B cell (primary cell): ENCODE results near the gene TTPAL. TPM values are rescaled to one million over a fixed set of nuclear protein-coding genes. Genes with fewer than 3 reads are reported as not detected.

ENCODE experiments used
- ATAC-seq: fragments of 200-7000 bp; cut with Tn5 transposase; one replicate; pipeline ENCODE4 v1.10.0; 2021; ENCODE audit warnings: low read depth, mild to moderate bottlenecking, moderate number of reproducible peaks, moderate library complexity
- CTCF ChIA-PET: fragments of 350-600 bp; sonication (Branson Sonifier 250); formaldehyde crosslinking; loops from one replicate; lab custom pipeline; 2021; ENCODE audit warnings: antibody characterized with exemption, inconsistent platforms; lab: Charles Lee
- POLR2A ChIA-PET: fragments of 350-600 bp; sonication (Branson Sonifier 250); formaldehyde crosslinking; loops from one replicate; lab custom pipeline; 2021; ENCODE audit warnings: antibody characterized with exemption; lab: Charles Lee
- DNase-seq: peaks from one replicate; pipeline ENCODE4 v3.0.0; 2013
- H2AFZ ChIP-seq: 2 replicates; pipeline ENCODE4 v1.6.1; 2012; ENCODE audit warnings: mild to moderate bottlenecking, low read depth, low read length; ENCODE audit not compliant: insufficient read depth, poor library complexity, severe bottlenecking
- H3K27ac ChIP-seq, 2 donors: 1 replicate in 1 of 2; 2 replicates in 1 of 2; pipeline ENCODE4 v1.5.1; 2012 to 2013; ENCODE audit warnings: low read length in 2 of 2, mild to moderate bottlenecking in 2 of 2, moderate library complexity in 1 of 2
- H3K27me3 ChIP-seq, 4 experiments: fragments of 200-600 bp in 1 of 4; sonication (generic) in 1 of 4; replicated peaks in 1 of 4; 1 replicate in 2 of 4; 2 replicates in 2 of 4; pipeline versions ENCODE4 v1.6.1 to v1.7.0; 2013 to 2016; ENCODE audit warnings: low read length in 3 of 4, mild to moderate bottlenecking in 2 of 4, mixed read lengths in 1 of 4, moderate library complexity in 1 of 4; ENCODE audit not compliant: insufficient read depth in 4 of 4, control insufficient read depth in 3 of 4; ENCODE audit errors: control extremely low read depth in 1 of 4
- H3K36me3 ChIP-seq, 2 experiments: replicated peaks in 1 of 2; 1 replicate in 1 of 2; 2 replicates in 1 of 2; pipeline versions ENCODE4 v1.6.1 to v1.7.1; 2013; ENCODE audit warnings: low read length in 1 of 2; ENCODE audit not compliant: insufficient read depth in 2 of 2, control insufficient read depth in 1 of 2; ENCODE audit errors: control extremely low read depth in 1 of 2, extremely low read depth in 1 of 2
- H3K4me1 ChIP-seq, 2 donors: fragments of 200-600 bp in 1 of 2; sonication (generic) in 1 of 2; 1 replicate in 1 of 2; 2 replicates in 1 of 2; pipeline versions ENCODE4 v1.5.1 to v1.6.1; 2013 to 2017; ENCODE audit warnings: low read length in 2 of 2; ENCODE audit not compliant: control insufficient read depth in 2 of 2, insufficient read depth in 2 of 2
- H3K4me2 ChIP-seq: replicated peaks from 2 replicates; pipeline ENCODE3; 2012; ENCODE audit warnings: mild to moderate bottlenecking, low read depth, low read length; ENCODE audit not compliant: poor library complexity, severe bottlenecking
- H3K4me3 ChIP-seq, 5 experiments: fragments of 200-600 bp in 1 of 5; sonication (generic) in 1 of 5; 1 replicate in 3 of 5; 2 replicates in 2 of 5; pipeline versions ENCODE4 v1.5.1 to v1.7.0; 2011 to 2016; ENCODE audit warnings: low read length in 4 of 5, mild to moderate bottlenecking in 4 of 5, low read depth in 2 of 5, control low read depth in 1 of 5, moderate library complexity in 1 of 5; ENCODE audit not compliant: insufficient read depth in 1 of 5; ENCODE audit errors: control extremely low read depth in 1 of 5, extremely low read depth in 1 of 5
- H3K79me2 ChIP-seq: fragments of 200-600 bp; sonication (generic); one replicate; pipeline ENCODE4 v1.6.0; 2016; ENCODE audit warnings: low read length; ENCODE audit not compliant: control insufficient read depth, insufficient read depth
- H3K9ac ChIP-seq: fragments of 200-600 bp; sonication (generic); 2 replicates; pipeline ENCODE4 v1.6.1; 2017; ENCODE audit warnings: mild to moderate bottlenecking, low read length, moderate library complexity
- H3K9me3 ChIP-seq, 3 donors: one replicate each; pipeline versions ENCODE4 v1.6.1 to v1.7.1; 2013; ENCODE audit warnings: low read length in 2 of 3; ENCODE audit not compliant: control insufficient read depth in 2 of 3, insufficient read depth in 1 of 3; ENCODE audit errors: control extremely low read depth in 1 of 3
- H4K20me1 ChIP-seq: 2 replicates; pipeline ENCODE4 v1.6.0; 2012; ENCODE audit warnings: mild to moderate bottlenecking, low read length; ENCODE audit not compliant: insufficient read depth, control insufficient read depth, poor library complexity, severe bottlenecking
- H3K27ac Mint-ChIP-seq: one replicate; pipeline ENCODE4 v1.8.0; 2021; ENCODE audit warnings: mixed read lengths
- H3K27me3 Mint-ChIP-seq: one replicate; pipeline ENCODE4 v1.8.0; 2021; ENCODE audit warnings: mixed read lengths
- H3K4me1 Mint-ChIP-seq: one replicate; pipeline ENCODE4 v1.8.0; 2021; ENCODE audit warnings: mixed read lengths
- H3K4me3 Mint-ChIP-seq: one replicate; pipeline ENCODE4 v1.8.0; 2021; ENCODE audit warnings: mixed read lengths
- H3K9me3 Mint-ChIP-seq: one replicate; pipeline ENCODE4 v1.8.0; 2022; ENCODE audit warnings: mixed read lengths; ENCODE audit not compliant: insufficient read depth
- CTCF ChIP-seq: fragments of 200-600 bp; IDR thresholded peaks from one replicate; pipeline ENCODE4 v1.8.0; 2022; ENCODE audit warnings: antibody characterized with exemption, mild to moderate bottlenecking
- EZH2 ChIP-seq: IDR thresholded peaks from 2 replicates; pipeline ENCODE4 v1.6.1; 2012; ENCODE audit warnings: borderline replicate concordance, low read depth, mild to moderate bottlenecking, moderate library complexity, low read length; ENCODE audit not compliant: insufficient read depth, poor library complexity, severe bottlenecking
- WGBS: methylation state at CpG from one replicate; pipeline ENCODE4 v1.1.5; 2013; ENCODE audit warnings: missing lambda C conversion rate; ENCODE audit not compliant: insufficient coverage; 5-methylcytosine and 5-hydroxymethylcytosine counted together
- intact Hi-C: fragments of 100-400 bp; cut with micrococcal nuclease; formaldehyde crosslinking; loops from one replicate; pipeline ENCODE4 v1.10.0; 2022
- polyA plus RNA-seq: library from polyadenylated mRNA; depleted of rRNA; stranded (reverse); fragments of >200 nt; gene quantifications from 2 replicates; pipeline ENCODE4 v1.2.3, GENCODE V29; 2012
- total RNA-seq, 2 donors: library from RNA; stranded (reverse); fragments of 120-200 nt in 1 of 2; gene quantifications; 1 replicate in 1 of 2; 2 replicates in 1 of 2; pipeline versions ENCODE4 v1.2.3 to v1.2.4, GENCODE V29; 2013 to 2022

TTPAL gene
- total and polyA plus RNA-seq, 2 donors (not counting 1 experiment from before 2014, with no cell fraction given): 4.0 to 26.8 TPM

- no peaks in the 10 kb centered on the region for H3K9me3 Mint-ChIP-seq
- CTCF ChIA-PET: interaction anchor here (0.6 kb wide), 1 partner anchor 100 kb away, joined by 6 read pairs; no protein-coding TSS in a partner anchor
- POLR2A ChIA-PET: no interaction called here
- no peak overlapping the region for H3K27ac Mint-ChIP-seq
- no peaks in the 10 kb centered on the region for H3K9me3 ChIP-seq
- H3K4me3 Mint-ChIP-seq: no peak overlapping the region
- DNase-seq (no peak), ATAC-seq (no peak)
- intact Hi-C loops: no loop called here
- H3K27me3 ChIP-seq: no peaks in the 10 kb centered on the region
- H3K79me2 ChIP-seq: peaks cover 11% of the 10 kb centered on the region
- WGBS: 89% methylated on average over 1 of the region's 2 CpGs
- H3K4me1 Mint-ChIP-seq: peaks cover 7% of the 10 kb centered on the region
- no peak overlapping the region for H3K4me2 ChIP-seq
- no peak overlapping the region for H3K27ac ChIP-seq
- H3K4me1 ChIP-seq: no peaks in the 10 kb centered on the region
- H3K9ac ChIP-seq: no peak overlapping the region
- H3K27me3 Mint-ChIP-seq: no peaks in the 10 kb centered on the region
- peaks cover 2 to 65% of the 10 kb centered on the region in 2 experiments for H3K36me3 ChIP-seq
- no peaks in the 10 kb centered on the region for H4K20me1 ChIP-seq
- no peak overlapping the region for H3K4me3 ChIP-seq
- TF ChIP-seq EZH2 (no peak), CTCF (no peak)
- H2AFZ ChIP-seq: no peak overlapping the region
Measured at GRCh38 chr20:44485830-44486198, 10.1 kb downstream of the TTPAL start.

- Mint-ChIP-seq H3K4me3 (no peak overlapping the region), H3K27me3 (no peaks in the 10 kb centered on the region), H3K27ac (peak overlapping the region; percentile 38), H3K9me3 (no peaks in the 10 kb centered on the region), H3K4me1 (peaks cover 2% of the 10 kb centered on the region)
- intact Hi-C loops: no loop called here
- no peak overlapping the region for H3K27ac ChIP-seq
- H3K4me2 ChIP-seq: no peak overlapping the region
- ChIA-PET POLR2A (no interaction called here), CTCF (no interaction called here)
- H3K36me3 ChIP-seq: peaks cover 4 to 67% of the 10 kb centered on the region in 2 experiments
- no peaks in the 10 kb centered on the region for H3K79me2 ChIP-seq
- H3K4me3 ChIP-seq: no peak overlapping the region
- no peaks in the 10 kb centered on the region for H3K9me3 ChIP-seq
- no peaks in the 10 kb centered on the region for H4K20me1 ChIP-seq
- WGBS: 93% methylated on average over 5 of the region's 5 CpGs
- TF ChIP-seq CTCF (no peak), EZH2 (no peak)
- no peak overlapping the region for H3K9ac ChIP-seq
- DNase-seq (no peak), ATAC-seq (no peak)
- H2AFZ ChIP-seq: no peak overlapping the region
- no peaks in the 10 kb centered on the region for H3K27me3 ChIP-seq
- no peaks in the 10 kb centered on the region for H3K4me1 ChIP-seq
Measured at GRCh38 chr20:44488551-44488950, 12.9 kb downstream of the TTPAL start.
